Mononuclear cell (primary cell): Measurements from ENCODE around the gene CLASP1. TPM values are rescaled to one million over a fixed set of nuclear protein-coding genes. Genes with fewer than 3 reads are reported as not detected.
"Not testable (repeated sequence)": the region's sequence is repeated elsewhere in the genome, so short reads cannot be mapped to it uniquely, and the experiment has no call there.

ENCODE experiments used
- H3K27me3 ChIP-seq: 2 replicates; pipeline ENCODE4 v1.6.0; 2011; ENCODE audit warnings: low read length, control low read depth; ENCODE audit not compliant: insufficient read depth
- H3K4me1 ChIP-seq: 2 replicates; pipeline ENCODE4 v1.5.1; 2011; ENCODE audit warnings: mild to moderate bottlenecking, low read length, control low read depth; ENCODE audit not compliant: insufficient read depth
- H3K4me3 ChIP-seq: 2 replicates; pipeline ENCODE4 v1.5.1; 2011; ENCODE audit warnings: mild to moderate bottlenecking, low read length, moderate library complexity
- H3K9me3 ChIP-seq: 2 replicates; pipeline ENCODE4 v1.5.1; 2011; ENCODE audit warnings: low read depth, mild to moderate bottlenecking, control low read depth, low read length
- total RNA-seq: library from RNA; depleted of rRNA; stranded (reverse); fragments of >200 nt; gene quantifications from one replicate; pipeline ENCODE4 v1.2.3, GENCODE V29; 2012

Gene CLASP1
- total RNA-seq, 1 donor: 74.6 TPM

DNA sequence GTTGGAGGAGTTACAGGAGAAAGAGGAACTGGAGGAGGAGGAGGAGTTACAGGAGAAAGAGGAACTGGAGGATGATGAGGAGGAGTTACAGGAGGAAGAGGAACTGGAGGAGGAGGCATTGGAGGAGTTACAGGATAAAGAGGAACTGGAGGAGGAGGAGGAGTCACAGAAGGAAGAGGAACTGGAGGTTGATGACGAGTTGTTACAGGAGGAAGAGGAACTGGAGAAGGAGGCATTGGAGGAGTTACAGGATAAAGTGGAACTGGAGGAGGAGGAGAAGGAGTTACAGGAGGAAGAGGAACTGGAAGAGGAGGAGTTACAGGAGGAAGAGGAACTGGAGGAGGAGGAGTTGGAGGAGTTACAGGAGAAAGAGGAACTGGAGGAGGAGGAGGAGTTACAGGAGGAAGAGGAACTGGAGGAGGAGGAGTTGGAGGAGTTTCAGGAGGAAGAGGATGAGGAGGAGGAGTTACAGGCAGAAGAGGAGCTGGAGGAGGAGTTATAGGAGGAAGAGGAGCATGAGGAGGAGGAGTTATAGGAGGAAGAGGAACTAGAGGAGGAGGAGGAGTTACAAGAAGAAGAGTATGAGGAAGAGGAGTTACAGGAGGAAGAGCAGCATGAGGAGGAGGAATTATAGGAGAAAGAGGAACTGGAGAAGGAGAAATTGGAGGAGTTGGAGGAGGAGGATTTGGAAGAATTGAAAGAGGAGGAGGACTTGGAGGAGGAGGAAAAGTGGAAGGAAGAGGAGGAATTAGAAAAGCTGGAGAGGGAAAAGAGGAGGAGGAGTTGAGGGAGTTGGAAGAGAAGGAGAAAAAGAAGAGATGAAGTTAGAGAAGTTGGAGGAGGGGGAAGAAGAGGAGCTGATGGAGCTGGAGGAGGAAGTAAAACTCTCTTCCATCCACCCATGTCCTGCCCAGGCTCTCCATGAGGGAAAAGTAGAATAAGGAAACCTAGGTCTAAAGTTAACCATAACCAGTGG lies 37.2 kb downstream of the CLASP1 start:
- peaks cover 31% of the 10 kb centered on the region for H3K9me3 ChIP-seq
- H3K4me1 ChIP-seq: peaks cover 3% of the 10 kb centered on the region
- no peaks in the 10 kb centered on the region for H3K27me3 ChIP-seq
- H3K4me3 ChIP-seq: no peak overlapping the region

DNA sequence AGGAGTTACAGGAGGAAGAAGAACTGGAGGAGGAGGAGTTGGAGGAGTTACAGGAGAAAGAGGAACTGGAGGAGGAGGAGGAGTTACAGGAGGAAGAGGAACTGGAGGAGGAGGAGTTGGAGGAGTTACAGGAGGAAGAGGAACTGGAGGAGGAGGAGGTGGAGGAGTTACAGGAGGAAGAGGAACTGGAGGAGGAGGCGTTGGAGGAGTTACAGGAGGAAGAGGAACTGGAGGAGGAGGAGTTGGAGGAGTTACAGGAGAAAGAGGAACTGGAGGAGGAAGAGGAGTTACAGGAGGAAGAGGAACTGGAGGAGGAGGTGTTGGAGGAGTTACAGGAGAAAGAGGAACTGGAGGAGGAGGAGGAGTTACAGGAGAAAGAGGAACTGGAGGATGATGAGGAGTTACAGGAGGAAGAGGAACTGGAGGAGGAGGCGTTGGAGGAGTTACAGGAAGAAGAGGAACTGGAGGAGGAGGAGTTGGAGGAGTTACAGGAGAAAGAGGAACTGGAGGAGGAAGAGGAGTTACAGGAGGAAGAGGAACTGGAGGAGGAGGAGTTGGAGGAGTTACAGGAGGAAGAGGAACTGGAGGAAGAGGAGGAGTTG lies 38.1 kb downstream of the CLASP1 start:
- H3K27me3 ChIP-seq, H3K4me1 ChIP-seq: not testable (repeated sequence)
- H3K9me3 ChIP-seq: peaks cover 31% of the 10 kb centered on the region

DNA sequence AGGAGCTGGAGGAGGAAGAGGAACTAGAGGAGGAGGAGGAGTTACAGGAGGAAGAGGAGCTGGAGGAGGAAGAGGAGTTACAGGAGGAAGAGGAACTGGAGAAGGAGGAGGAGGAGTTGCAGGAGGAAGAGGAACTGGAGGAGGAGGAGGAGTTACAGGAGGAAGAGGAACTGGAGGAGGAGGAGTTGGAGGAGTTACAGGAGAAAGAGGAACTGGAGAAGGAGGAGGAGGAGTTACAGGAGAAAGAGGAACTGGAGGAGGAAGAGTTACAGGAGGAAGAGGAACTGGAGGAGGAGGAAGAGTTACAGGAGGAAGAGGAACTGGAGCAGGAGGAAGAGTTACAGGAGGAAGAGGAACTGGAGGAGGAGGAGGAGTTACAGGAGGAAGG lies 38.8 kb downstream of the CLASP1 start:
- H3K4me1 ChIP-seq, H3K27me3 ChIP-seq, H3K4me3 ChIP-seq: not testable (repeated sequence)
- peaks cover 31% of the 10 kb centered on the region for H3K9me3 ChIP-seq

More for the DNA sequence above, 38.1 kb downstream of the CLASP1 start:
- not testable (repeated sequence) for H3K4me3 ChIP-seq

DNA sequence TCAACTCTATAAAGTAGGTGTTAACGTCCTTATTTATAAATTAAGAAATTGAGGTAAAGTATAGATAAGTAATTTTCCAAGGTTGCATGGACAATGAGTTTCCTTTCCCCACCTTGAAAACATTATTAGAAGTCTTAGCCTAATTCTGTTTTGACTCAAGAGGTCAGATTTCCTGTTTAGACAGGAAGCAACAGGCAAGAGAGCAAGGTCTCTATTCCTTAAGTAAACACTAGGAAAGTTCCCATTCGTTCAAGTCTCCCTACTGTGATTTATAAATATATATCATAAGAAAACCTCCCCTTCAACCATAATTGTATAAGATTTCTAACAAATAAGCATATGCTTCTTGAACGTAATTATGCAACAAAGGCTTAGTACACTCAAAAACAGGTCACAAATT lies 40.3 kb downstream of the CLASP1 start:
- Histone ChIP-seq H3K4me1 (no peaks in the 10 kb centered on the region), H3K4me3 (no peak overlapping the region), H3K27me3 (no peaks in the 10 kb centered on the region), H3K9me3 (peaks cover 31% of the 10 kb centered on the region)

DNA sequence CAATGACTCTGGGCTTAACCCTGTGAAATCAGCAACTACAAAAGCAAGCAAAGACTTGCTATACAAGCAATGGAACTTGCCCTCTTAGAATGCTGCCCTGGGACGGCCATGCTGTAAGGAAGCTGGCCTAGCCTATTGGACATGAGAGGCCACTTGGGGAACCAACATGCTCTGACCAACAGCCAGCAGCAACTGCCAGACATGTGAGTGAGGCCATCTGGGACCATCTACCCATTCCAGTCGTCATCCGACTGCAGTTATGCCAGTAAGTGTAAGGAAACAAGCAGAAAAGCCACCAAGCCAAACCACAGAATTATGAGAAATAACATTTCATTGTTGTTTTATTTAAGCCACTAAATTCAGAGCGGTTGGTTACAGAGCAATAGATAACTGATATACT lies 40.9 kb downstream of the CLASP1 start:
- Histone ChIP-seq H3K27me3 (no peaks in the 10 kb centered on the region), H3K4me3 (no peak overlapping the region), H3K9me3 (peaks cover 31% of the 10 kb centered on the region), H3K4me1 (no peaks in the 10 kb centered on the region)

DNA sequence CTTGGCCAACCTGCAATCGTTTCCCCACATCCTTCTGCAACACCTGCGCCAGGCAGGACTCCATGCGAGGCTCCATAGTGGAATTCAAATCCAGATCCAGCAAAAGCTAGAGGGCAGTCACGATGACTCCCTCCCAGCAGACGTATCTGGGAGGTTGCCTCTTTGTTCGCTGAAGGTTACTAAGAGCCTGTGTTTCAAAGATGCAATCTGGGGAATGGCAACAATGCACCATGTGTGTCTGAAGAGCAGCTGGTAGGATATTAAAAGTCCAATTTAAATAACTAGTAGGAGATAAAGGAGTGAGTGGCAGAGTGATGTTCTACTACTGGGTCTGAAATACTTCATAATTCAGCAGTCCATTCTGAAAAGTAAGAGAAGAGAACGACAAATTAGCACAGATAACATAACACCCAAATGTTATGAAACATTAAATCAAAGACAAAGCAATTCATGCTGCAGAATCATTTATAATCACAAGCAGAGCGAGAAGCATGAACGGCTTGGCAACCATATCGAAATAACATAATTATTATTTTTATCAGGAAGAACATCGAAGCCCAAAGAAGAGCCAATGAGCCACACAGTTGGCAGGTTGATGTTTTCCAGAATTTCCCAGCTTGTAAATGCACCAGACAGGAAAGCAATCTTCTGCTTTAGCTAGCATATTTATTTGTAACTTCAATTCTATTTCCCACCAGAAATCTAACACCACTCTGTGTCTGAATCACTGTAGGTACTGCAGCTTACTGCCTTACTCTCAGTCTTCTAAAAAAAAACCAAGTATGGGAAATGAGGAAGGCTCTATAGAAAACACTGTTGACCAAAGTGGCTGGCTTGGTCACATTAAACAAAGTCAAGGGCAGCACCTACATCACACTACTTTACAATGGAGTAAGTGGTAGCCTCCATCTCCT lies 43.2 kb downstream of the CLASP1 start:
- Histone ChIP-seq H3K27me3 (no peaks in the 10 kb centered on the region), H3K9me3 (peaks cover 13% of the 10 kb centered on the region), H3K4me3 (no peak overlapping the region), H3K4me1 (no peaks in the 10 kb centered on the region)

DNA sequence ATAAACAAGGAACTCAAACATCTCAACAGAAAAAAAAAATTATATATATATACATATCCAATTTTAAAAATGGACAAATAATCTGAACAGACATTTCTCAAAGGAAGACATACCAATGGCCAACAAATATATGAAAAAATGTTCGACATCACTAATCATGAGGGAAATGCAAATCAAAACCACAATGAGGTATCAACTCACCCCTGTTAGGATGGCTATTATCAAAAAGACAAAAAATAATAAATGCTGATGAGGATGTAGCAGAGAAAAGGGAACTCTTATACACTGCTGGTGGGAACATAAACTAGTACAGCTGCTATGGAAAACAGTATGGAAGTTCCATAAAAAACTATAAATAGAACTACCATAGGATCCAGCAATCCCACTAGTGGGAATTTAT lies 46.1 kb downstream of the CLASP1 start:
- no peaks in the 10 kb centered on the region for H3K27me3 ChIP-seq
- no peaks in the 10 kb centered on the region for H3K9me3 ChIP-seq
- H3K4me1 ChIP-seq: no peaks in the 10 kb centered on the region
- no peak overlapping the region for H3K4me3 ChIP-seq

DNA sequence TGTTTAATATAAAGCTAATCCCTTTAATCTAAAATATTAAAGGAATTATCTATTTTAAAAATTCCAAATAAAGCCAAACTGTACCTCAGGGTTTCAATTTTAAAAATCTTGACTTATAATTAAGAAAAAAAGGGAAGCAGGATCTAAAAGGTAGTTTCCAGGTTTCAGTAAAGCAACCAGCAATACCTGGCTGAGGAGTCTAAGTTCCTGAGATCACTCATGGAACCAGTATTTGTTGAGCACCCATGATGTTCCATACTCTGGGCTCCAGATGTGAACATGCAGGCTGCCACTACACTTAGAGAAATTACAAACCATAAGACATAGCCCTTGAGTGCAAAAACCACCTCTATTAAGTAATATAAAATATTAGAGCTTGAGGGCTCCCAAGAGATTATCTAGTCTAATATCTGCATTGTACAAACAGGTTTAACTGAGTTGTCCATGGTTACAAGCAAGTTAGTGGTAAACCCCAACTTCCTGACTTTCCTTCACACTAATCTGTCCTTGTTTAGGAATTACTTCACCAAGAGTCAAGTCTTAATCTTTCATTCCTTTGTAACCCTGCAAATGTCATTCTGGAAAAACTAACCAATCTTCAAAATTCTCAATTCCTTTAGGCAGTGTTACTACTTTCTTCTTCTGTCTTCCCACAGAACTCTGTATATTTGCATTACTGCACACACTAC lies 49.2 kb downstream of the CLASP1 start:
- Histone ChIP-seq H3K9me3 (no peaks in the 10 kb centered on the region), H3K4me3 (no peak overlapping the region), H3K27me3 (no peaks in the 10 kb centered on the region), H3K4me1 (peaks cover 22% of the 10 kb centered on the region)

DNA sequence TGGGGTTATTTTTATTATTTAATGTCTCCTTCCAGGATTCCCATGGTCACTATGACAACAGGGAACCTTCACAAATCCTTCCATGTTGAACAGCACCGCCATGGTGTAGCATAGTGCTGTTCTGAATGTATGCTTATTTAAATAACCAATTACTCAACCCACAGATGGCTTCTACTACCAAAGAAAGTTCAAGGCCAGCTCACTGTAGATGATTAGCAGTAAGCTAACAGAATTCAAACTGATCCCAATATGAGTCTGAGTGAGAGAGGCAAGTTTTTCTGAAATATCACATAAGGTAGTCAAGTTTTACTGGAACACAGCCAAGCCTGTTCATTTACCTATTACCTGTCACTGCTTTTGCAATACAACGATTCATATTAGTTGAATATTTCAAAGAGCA lies 51.2 kb downstream of the CLASP1 start:
- Histone ChIP-seq H3K9me3 (no peaks in the 10 kb centered on the region), H3K4me1 (peaks cover 22% of the 10 kb centered on the region), H3K27me3 (no peaks in the 10 kb centered on the region), H3K4me3 (no peak overlapping the region)

DNA sequence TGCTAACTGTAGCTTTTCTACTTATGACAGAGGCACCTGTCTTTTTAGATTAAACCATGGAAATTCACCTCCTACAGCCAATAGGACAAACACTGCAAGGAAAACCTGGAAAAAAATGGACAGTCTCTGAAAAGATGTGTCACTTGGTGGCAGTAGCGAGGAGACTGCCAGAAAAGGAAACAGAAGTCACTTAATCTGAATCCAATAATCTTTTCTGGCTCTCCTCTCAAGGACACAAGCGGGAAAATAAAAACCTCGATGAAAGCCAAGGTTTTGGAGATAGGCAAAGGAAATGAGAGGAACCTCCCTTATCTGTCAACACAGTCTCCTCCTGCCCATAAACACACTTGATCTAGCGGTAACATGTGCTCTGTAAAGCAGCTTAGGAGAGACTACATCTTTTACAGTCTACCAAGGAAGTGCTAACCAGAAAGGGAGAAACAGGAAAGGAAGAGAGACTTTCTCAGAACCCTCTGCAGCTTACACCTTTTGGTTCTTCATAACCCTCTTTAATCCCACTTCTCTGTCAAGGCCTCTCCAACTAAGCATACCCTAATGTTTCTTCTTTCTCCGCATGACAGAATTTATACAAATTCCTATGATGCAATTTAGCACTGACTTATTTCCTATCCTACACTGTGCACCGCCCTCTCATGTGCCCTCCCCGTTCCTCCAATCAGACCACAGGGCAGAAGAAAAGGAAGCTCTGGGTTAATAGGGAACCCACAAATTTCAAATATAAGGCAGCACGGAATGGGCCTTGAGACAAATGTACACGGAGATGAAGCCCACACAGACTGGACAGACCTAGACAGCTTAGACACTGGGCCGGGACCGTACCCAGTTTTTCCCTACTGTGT lies 52.8 kb downstream of the CLASP1 start:
- H3K4me3 ChIP-seq: peak overlapping the region; percentile 12

DNA sequence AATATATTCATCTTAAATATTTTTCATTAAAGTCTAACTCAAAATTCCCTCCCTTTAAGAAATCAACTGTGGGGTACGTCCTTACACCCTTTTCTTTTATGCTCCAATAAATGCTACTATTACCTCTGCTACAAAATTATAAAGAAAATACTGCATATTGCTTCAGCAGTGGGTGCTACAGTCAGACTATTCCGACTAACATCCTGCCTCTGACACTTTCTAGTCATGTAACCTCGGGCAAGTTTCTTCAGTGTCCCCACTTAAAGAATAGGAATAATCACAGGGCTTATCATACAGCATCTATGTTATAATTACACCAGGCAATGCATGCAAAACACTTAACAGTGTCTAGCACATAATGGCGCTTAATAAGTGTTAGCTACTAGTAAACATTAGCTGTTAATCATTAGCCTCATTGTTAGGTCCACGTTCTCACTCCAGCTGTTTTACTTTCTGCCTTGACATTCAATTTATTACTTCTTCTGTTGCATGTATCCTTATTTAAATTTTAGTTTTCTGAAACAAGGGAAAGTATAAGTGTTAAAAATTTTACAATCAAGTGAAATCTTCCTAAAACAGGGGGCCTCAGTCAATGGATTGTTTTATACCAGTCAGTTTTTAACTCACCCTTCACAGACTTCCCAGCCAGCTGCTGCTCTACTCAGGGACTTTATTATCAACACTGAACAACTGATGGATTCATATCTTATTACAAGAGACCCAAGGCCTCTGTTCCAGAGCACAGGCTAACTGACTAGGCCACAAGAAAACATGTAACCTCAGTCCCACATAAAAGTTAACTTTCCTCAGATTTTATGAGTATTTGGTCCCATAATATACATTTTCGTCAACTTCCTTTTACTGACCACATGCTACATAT lies 54.0 kb downstream of the CLASP1 start:
- H3K27me3 ChIP-seq: no peaks in the 10 kb centered on the region
- H3K4me3 ChIP-seq: no peak overlapping the region
- no peaks in the 10 kb centered on the region for H3K9me3 ChIP-seq
- peaks cover 27% of the 10 kb centered on the region for H3K4me1 ChIP-seq

More for the DNA sequence above, 52.8 kb downstream of the CLASP1 start:
- no peaks in the 10 kb centered on the region for H3K9me3 ChIP-seq
- no peaks in the 10 kb centered on the region for H3K27me3 ChIP-seq
- H3K4me1 ChIP-seq: peaks cover 24% of the 10 kb centered on the region

DNA sequence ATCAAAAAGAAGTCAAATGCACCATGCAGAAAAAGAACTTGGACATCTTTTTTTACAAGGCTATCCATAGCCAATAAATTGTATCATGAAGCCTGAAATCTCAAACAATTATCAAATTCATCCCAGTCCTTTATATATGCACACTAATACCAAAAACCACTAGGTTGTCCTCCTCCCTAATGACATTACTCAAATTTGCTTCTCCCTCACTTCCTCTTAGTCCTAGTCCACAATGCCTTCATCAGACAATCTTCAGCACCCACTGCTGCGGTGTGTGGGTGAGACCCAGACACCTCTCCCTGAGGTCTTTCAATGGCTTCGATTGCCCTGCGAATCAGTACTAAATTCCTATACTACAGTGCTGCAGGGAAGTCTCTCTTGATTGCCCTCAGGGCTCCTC lies 58.1 kb downstream of the CLASP1 start:
- Histone ChIP-seq H3K27me3 (no peaks in the 10 kb centered on the region), H3K4me1 (peaks cover 11% of the 10 kb centered on the region), H3K4me3 (no peak overlapping the region)

DNA sequence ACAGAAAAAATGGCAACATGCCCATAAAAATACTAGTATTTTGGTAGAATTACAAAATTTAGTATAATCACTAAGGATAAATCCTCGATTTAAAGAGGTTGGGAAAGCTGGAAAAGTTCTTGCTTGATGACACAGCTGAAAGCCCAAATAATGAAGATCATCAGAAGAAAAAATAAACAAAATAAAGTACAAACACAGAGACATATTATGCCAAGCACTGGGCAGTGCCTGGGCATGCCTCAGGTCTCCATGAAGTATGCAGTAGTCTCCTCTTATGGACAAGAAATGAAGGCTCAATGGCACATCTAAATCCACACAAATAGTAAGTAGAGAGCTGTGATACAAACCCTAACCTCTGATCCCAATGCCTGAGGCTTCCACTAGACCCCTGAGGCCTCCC lies 60.9 kb downstream of the CLASP1 start:
- Histone ChIP-seq H3K4me1 (peaks cover 5% of the 10 kb centered on the region), H3K4me3 (no peak overlapping the region), H3K9me3 (no peaks in the 10 kb centered on the region), H3K27me3 (no peaks in the 10 kb centered on the region)

More for the DNA sequence above, 58.1 kb downstream of the CLASP1 start:
- H3K9me3 ChIP-seq: no peaks in the 10 kb centered on the region
